Measurements from ENCODE around the gene ZBTB26.

DNA sequence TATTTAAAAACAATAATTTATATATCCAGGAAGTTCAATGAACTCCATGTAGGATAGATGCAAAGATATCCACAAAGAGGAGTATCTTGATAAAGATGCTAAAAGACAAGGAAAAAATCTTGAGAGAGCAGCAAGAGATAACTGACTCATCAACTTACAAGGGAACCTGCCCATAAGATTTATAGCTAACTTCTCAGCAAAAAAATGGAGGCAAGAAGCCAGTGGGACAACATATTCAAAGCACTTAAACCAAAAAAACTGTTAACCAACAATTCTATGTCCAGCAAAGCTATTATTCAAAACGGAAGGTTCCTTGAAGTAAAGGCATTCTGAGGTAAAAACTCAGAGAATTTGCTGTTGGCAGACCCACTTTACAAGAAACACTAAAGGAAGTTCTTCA, 29.8 kb upstream of the ZBTB26 start:
- TF ChIP-seq POLR2A (IDR thresholded peaks at IDR 0.05; ENCODE audit: low read length) (no peak), CTCF (IDR thresholded peaks at IDR 0.05) (no peak), POLR2AphosphoS2 (conservative IDR thresholded peaks at IDR 0.05; ENCODE audit: low read length) (no peak), NFE2L2 (conservative IDR thresholded peaks at IDR 0.05; ENCODE audit: low read length) (no peak), SMC3 (IDR thresholded peaks at IDR 0.05) (no peak), MAZ (IDR thresholded peaks at IDR 0.05; ENCODE audit: borderline replicate concordance, low read depth, low read length) (no peak), HMGXB4 (CRISPR knock-in tag; IDR thresholded peaks at IDR 0.05; ENCODE audit: borderline replicate concordance) (no peak)

Measured in A549 (cell line).